NCI-H146 treated with DMSO at 0.1 percent for 48 hours (cell line): ENCODE data around the gene HK3.
A peak's percentile ranks its signal among the peaks of the same experiment; 100 is the strongest.

Experiments used
- DNase-seq: peaks from one replicate; lab custom pipeline; 2025; ENCODE audit not compliant: unreplicated experiment; lab: John Stamatoyannopoulos, UW

Gene HK3

DNA sequence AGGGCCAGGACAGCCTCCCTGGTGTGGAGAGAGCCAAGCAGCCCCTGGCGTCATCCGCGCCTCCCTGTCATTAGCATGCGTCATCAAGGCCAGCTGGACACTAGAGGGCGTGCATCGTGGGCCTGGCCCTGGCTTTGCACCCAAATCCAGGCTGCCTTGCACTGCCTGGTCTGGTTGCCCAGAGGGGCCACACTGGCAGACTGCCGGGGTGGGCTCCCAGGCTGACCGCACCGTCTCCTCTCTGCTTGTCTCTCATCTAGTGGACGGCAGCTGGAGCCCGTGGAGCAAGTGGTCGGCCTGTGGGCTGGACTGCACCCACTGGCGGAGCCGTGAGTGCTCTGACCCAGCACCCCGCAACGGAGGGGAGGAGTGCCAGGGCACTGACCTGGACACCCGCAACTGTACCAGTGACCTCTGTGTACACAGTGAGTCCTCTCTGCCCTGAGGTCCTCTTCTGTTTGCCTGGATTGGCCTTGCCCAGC is 29.0 kb downstream of the HK3 start:
- no peak for DNase-seq

DNA sequence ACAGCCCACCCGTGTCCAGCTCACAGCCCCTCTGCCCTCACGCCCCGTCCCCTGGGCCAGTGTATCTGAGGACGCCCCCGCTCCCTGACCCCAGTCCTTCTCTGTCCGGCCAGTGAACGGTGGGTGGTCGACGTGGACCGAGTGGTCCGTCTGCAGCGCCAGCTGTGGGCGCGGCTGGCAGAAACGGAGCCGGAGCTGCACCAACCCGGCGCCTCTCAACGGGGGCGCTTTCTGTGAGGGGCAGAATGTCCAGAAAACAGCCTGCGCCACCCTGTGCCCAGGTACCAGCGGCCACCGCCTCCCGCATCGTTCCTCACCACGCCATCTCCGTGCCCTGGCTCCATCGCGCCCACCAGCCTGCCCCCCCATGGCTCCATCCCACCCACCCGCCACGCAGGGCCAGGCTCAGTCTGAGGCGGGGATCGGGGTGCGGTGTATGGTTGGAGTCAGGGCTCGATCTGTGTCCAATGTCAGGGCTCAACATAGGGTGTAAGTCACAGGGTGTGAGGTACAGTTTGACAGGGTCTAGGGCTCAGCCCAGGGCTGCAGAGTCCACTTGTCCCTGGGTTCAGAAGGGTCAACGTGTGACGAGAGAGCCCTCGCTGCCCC is 29.5 kb downstream of the HK3 start:
- DNase-seq, result no peak

DNA sequence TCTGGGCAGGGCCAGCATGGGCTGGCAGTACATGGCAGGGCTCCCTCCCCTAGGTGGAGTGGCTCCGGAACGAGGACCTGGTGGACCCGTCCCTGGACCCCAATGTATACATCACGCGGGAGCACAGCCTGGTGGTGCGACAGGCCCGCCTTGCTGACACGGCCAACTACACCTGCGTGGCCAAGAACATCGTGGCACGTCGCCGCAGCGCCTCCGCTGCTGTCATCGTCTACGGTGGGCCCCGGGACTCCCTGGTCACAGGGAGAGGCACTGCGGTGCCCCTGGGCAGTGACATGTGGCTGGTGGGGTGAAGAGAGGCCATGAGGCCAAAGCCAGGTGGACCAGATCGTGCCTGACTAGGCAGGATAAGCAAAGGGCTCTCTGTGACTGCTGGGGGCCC is 30.4 kb downstream of the HK3 start:
- DNase-seq, result no peak

DNA sequence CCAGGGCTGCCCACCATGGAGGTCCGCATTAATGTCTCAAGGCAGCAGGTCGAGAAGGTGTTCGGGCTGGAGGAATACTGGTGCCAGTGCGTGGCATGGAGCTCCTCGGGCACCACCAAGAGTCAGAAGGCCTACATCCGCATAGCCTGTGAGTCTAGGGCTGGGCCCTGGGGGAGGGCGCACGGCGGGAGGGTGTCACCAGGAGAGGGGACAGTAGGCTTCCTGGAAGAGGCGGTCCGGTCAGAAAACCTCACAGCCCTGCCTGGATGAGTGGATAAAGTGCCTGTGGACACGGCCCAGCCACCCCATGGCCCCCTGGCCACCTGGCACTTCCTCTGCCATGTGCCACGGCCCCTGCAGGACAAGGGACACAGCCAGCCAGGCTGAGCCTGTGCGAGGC is 31.0 kb downstream of the HK3 start:
- no peak for DNase-seq

DNA sequence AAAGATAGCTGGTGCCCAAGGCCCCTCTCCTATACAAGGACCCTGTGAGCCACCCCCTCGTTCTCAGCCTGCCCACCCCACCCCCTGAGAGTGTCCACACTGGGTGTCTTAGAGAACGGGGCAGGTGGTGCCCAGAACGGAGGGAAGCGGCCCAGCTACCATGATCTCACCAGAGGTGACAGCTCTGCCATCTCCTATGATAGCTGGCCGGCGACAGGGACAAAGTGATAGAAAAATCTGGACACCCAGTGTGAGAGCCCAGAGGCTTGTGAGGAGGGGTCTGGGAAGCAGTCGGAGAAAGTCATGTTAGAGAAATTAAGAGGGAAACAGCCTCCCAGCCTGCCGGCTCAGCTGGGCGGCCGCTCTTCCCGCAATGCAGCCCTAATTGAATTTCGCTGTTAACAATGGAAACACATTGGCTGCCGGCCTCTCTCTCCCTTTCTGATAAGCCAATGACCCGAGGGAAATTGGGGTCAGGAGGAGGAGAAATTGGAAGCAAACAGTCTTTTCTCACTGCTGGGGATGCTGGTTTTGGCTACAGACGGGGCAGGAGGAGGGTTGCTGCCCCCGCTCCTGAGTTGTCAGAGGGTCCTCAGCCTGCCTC is 32.3 kb downstream of the HK3 start:
- DNase-seq, result peak; percentile 29

DNA sequence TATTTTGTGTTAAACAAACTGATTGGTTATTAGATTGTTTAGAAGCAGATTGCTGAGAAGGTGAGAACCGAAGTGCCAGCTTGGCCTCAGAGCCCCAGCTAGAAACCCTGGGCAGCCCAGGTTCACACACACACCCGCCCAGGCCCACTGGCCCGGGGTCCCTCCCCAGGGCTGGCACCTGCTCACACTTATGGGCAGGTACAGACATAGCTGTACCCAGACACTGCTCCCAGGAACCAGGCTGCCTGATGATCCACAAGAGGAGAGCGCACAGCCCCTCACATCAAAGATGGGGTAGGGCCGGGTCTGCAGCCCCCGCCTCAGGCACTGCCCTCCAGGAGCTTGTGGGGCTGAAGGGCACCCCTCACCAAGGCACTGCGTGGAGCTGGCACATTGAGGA is 33.2 kb downstream of the HK3 start:
- DNase-seq, result no peak

DNA sequence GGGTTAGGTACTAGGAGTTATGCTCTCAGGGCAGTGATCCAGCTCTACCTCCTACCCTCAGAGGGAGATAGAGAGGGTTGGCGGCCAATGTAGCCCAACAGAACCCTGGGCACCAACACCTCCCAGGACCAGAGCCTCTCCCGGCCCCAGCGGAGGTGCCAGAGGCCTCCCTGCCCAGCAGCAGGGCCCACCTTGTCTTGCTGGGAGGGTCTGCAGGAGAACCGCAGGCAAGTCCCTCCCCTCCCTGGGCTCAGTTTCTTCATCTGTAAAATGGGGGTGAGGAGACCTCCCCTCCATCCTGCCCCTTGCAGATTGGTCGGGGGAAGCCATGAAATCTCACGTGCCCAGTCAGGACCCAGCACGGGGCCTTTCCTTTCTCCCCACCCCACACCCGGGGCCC is 34.4 kb downstream of the HK3 start:
- no peak for DNase-seq

DNA sequence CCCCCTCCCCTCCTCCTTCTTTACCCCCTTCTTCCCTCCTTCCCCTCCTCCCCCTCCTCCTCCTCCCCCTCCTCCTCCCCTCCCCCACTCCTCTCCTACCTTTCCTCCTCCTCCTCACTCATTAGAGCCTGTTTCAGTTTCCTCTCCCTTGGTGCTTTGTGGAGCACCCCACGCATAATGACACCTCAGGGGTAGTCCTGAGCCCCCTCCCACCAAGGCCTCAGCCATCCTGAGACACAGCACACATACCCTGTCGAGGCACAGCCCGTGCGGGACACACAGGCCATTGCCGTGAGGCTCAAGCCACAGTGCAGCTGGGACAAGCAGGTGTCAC is 35.4 kb downstream of the HK3 start:
- no peak for DNase-seq

DNA sequence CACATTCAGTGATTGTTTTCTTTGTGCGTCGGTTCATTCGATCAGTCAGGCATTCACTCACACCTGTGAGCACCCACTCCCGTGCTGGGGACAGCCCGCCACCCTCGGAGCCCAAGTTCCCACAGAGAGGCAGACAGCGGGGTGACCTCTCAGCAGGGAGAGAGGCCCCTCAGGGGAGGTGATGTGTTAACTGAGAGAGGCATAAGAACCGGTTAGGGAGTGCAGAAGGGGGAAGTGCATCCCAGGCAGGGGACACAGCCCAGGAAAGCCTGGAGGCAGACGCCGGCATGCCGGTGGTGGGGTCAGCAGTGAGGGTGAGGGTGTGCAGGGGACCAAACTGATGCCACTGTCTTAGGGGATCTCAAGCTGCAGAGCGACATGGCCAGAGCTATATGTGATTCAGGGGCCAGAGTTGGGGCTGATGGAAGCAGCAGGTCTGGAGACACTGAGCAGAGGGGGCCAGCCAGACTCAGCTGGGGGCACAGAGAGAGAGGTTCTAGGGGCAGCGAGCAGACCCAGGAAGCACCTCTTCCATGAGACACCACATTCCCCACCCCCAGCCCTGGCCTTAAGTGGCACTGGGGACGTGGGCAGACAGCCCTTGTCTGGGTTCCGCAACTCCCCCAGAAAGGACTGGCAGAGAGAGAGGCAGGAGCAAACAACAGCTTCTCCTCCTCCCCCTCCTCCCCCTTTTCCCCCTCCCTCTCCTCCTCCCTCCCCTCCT is 35.9 kb downstream of the HK3 start:
- no peak for DNase-seq

DNA sequence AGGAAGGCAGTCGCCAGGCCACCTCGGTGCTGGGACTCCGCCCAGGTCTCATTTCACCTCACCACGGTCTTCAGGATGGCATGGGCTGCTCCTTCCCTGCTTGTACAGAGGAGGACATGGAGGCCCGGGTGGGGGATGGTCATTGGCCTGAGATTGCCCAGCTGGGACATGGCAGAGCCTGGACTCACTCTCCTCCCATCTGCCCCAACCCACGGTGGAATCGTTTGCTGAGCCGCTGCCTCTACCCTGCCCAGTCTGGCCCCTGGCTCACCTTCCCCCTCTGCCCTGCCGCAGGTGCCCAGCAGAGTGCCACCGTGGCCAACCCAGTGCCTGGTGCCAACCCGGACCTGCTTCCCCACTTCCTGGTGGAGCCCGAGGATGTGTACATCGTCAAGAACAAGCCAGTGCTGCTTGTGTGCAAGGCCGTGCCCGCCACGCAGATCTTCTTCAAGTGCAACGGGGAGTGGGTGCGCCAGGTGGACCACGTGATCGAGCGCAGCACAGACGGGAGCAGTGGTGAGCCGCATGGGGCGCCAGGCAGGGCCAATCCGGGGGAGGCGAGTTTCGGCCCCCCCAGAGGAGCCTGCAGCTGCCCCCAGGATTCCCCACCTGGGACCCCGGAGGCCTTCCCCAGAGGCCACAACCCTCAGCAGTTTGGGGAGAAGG is 36.7 kb downstream of the HK3 start:
- no peak for DNase-seq

DNA sequence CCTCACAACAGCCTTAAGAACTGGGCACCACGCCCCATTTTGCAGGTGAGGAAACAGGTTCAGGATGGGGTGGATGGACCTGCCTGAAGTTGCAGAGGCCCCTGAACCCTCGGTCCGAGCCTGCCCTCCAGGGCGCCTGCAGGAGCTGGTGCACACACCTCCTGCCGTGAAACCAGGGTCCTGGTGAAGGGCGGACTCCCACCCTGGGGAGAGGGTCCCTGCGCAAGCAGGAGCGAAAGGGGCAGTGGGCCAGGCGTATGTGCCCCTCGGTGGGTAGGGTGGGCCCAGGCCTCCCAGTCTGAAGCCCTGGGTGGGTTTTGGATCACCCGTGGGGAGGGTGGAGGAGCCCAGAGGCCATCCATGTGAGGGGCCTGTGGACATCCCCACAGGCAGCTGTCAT is 37.9 kb downstream of the HK3 start:
- no peak for DNase-seq

DNA sequence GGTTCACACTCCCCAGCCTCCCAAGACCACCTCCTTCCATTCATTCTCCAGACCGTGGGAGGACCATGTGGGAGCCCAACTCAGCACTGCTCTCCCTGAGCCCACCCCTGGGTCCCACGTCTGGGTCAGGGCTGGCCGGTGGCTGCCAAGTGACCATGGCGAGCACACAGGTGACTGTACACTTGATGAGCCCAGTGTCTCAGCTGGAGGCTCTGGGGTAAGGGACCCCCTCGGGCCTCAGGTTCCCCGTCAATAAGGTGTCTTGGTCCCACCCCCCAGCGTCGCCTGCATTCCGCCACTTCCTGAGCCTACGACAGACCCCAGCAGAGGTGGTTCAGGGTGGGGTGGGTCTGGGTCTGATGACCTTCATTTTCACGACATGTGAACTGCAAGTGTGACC is 38.8 kb downstream of the HK3 start:
- DNase-seq, result no peak

DNA sequence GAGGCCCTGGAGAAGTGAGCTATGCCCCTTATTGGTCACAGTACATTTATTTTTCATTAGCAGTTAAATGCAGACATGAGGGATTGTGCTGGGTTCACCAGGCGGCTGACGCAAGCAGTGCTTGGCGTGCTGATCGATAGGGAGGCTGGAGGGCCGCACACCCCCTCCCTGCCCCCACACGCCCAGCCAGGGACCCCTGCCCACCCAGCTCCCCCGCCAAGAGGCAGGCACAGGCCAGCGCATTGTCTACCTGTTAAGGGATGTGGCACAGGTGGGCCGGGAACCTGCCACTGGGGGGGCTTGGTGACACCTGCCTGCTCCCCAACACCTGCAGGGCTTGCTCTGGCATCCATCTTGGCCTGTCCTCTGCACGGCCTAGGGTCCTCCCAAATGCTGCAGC is 39.2 kb downstream of the HK3 start:
- DNase-seq, result no peak

DNA sequence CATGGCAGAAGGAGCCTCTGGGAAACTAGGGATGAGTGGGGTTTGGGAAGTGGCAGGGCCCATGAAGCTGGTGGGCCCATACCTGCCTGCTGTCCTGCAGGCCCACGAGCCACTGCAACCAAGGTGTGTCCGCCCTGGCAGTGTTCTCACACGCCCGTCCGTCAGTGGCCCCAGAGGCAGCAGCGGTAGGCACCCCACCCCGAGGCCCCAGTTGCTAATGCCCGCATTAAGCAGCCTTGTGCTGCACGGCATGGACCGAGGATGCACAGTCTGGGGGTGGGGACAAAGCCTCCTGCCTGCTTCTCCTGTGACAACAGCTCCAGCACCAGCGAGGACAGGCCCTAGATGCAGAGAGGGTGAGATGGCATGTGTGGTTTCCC is 41.3 kb downstream of the HK3 start:
- DNase-seq, result no peak

DNA sequence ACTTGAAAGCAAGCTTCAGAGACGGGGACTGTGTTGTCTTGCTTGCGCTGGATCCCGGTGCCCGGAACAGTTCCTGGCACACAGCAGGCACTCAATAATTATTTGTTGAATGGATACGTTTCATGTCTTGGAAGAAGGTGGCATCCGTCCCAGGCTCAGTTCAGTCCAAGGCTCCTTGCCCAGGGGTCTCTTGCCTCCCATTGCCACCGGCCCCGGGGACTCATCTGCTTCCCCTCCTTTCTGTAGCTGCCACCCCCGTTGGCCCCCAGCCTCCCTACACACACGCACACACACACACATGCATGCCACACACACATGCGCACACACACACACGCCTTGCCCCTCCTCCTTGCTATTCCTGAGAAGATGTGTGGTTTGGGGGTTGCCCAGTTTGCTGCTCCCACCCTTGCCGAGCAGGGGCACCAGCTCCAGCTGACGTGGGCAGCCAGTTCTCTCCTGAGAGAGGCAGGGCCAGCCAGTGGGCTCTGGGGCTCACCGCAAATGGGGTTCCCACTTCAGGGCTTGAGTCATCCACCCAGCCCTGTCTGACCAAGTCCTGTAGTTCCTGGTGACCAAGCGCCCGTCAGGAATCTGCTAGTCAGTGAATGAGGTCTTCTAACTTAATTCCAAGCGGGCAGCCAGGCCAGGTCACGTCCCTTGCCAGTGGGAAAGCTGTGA is 41.8 kb downstream of the HK3 start:
- DNase-seq, result no peak

DNA sequence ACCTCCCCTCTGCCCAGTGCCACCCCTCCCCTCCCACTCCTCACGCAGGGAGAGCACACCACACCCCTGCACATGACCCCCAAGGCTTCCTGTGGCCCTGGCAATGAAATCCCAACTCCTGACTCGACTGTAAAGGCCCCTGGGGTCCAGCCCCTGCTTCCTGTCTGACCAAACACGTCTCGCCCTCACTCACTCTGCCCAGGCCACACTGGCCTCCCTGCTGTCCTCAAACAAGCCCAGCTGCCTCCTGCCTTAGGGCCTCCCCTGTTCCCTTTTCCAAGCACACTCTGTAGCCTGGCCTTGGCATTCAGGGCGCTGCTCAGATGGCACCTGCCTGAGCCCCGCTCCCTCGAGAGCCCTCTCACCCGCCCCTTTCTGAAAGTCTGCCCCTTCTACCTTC is 42.4 kb downstream of the HK3 start:
- DNase-seq, result no peak

DNA sequence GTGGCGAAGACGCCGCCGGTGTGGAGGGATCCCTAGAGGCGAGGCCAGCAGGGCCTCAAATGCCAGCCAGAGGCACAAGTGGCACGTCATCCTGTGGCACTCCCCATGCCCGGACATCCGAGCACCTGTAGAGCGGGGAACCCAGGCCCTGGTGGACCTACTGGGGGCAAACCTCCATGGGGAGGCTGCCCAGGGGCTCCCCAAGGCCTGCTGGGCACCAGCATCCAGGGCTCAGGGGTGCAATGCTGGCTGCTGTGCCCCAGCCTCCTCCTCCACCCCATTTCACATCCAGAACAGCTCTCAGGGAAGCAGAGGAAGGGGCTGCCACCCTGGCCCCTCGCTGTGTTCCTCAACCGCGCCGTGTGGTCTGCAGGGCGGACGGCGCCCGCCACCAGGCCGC is 43.5 kb downstream of the HK3 start:
- no peak for DNase-seq

DNA sequence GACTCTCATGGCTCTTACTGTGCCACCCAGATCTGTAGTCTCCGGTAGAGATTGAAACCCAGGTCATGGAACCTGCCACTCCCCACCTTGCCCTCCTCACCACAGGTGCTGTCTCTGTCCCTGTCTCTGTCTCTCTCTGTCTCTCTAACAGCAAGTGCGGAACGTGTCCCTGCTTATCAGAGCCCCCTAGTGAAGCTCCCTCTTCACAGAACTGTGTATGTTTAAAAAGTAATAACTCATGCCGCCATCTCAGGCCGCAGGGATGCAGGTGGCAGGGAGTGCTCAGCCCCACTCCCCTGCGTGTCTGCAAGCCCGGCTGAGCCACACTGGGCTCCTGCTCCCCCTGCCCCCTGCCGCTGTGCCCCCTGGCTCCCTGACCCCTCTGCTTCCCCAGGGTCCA is 45.0 kb downstream of the HK3 start:
- DNase-seq, result no peak

DNA sequence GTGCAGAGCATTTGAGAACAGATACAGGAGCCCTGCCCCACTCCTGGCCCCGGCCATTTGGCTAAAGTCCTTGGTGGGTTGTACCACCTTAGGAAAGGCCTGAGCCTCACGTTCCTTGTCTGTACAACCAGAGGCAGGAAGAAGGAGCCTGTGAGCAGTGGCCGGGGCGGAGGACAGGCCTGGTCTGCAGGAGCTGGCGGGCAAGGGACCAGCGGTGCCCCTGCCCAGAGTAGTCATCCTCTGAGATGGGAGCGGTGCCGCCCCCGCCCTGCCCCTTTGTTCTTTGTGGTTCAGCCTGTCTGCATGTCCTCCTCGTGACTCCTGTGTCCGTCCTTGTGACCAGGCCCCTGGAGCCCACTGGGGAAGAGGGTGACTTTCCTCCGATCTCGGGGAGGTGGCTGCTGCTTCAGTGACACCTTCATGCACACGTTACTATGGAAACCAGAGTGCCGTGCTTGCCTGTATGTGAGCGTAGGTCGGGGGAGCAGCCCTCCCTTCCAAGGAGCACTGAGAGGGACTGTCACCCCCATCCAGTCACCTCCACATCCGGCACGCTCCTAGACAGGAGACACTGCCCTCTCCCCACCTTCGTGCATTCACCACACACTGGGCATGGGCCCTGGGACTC is 45.9 kb downstream of the HK3 start:
- DNase-seq, result no peak

DNA sequence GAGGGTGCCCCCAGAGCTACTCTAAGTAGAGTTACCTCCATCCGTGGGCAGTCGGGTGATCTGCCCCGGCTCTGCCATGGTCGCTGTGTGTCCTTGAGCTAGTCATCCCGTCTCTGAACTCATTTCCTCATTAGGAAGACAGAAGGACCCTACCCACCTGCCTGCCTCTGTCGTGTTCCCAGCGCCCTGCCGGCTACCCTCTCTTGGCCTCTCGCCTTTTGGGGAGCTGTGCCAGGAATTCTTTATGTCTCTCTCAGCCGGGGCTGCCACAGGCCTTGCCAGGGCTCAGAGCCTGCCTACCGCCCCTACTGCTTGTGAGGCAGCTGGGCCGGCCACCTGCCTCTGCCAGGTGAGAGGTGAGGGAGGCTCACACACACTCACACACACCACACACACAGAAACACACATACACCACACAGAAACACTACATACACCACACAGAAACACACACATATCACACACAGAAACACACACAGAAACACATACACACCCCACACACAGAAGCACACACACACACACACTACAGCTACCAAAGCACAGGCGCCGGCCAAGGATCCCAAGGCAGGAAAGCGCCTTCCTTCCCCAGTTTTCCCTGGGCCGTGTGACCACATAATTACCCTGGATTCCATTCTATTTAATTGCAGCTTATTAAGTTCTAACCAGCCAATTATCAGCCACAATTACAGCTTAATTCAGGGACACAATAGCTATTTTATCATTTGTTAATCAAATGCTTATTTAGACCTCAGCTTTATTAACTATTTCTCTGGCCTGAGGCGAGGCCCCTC is 47.1 kb downstream of the HK3 start:
- peak; percentile 67 for DNase-seq
